Peyer's patch (tissue), 4 donors: ENCODE data around the gene CLIP4.

ENCODE experiments used
- CTCF ChIP-seq, 6 experiments: fragments of 450-650 bp in 4 of 6; fragments of 200-600 bp in 2 of 6; sonication (generic) in 1 of 6; IDR thresholded peaks; one replicate each; pipeline ENCODE4 v1.5.1; 2017 to 2019; ENCODE audit warnings: antibody characterized with exemption in 6 of 6, mild to moderate bottlenecking in 3 of 6, moderate library complexity in 1 of 6
- POLR2A ChIP-seq, 2 donors: fragments of 450-650 bp; IDR thresholded peaks; one replicate each; pipeline ENCODE4 v1.5.1; 2017; ENCODE audit warnings: antibody characterized with exemption in 2 of 2, mild to moderate bottlenecking in 2 of 2, moderate library complexity in 2 of 2

- no peak for TF ChIP-seq CTCF (IDR thresholded peaks at IDR 0.05)
- no peak for TF ChIP-seq POLR2A (IDR thresholded peaks at IDR 0.05)
Measured at GRCh38 chr2:29112379-29112778, 2.8 kb upstream of the CLIP4 start.
